Measurements from ENCODE around the gene EYS.

GRCh38 chr6:65449926-65450325 lies 257.1 kb downstream of the EYS start:
- no peak for TF ChIP-seq CTCF (IDR thresholded peaks at IDR 0.05; ENCODE audit: low read depth, low read length)
- TF ChIP-seq POLR2A (IDR thresholded peaks at IDR 0.05; ENCODE audit: extremely low read depth, insufficient read length), result no peak
